Loucy (cell line): ENCODE results near the gene PPP4R2.

Source experiments
- H2AFZ ChIP-seq: fragments of 200-600 bp; sonication (generic); 2 replicates; pipeline ENCODE4 v1.6.0; 2016; ENCODE audit warnings: antibody characterized with exemption, mild to moderate bottlenecking, low read length, moderate library complexity
- H3F3A ChIP-seq: fragments of 200-600 bp; 2 replicates; pipeline ENCODE4 v1.6.0; 2016; ENCODE audit warnings: antibody characterized with exemption, low read depth, mild to moderate bottlenecking
- H3K27me3 ChIP-seq: fragments of 200-600 bp; sonication (generic); 2 replicates; pipeline ENCODE4 v1.6.1; 2014; ENCODE audit warnings: low read length, mild to moderate bottlenecking; ENCODE audit not compliant: insufficient read depth, poor library complexity, severe bottlenecking
- H3K36me3 ChIP-seq: fragments of 200-600 bp; sonication (generic); 2 replicates; pipeline ENCODE4 v1.6.1; 2016; ENCODE audit warnings: low read length; ENCODE audit not compliant: insufficient read depth
- H3K4me1 ChIP-seq: fragments of 200-600 bp; sonication (generic); 2 replicates; pipeline ENCODE4 v1.5.1; 2014; ENCODE audit warnings: low read length, mild to moderate bottlenecking; ENCODE audit not compliant: insufficient read depth, poor library complexity, severe bottlenecking
- H3K4me2 ChIP-seq: fragments of 200-600 bp; sonication (generic); 2 replicates; pipeline ENCODE4 v1.6.0; 2014; ENCODE audit warnings: antibody characterized with exemption, low read length, low read depth, mild to moderate bottlenecking; ENCODE audit not compliant: poor library complexity, severe bottlenecking
- H3K4me3 ChIP-seq: fragments of 200-600 bp; sonication (generic); 2 replicates; pipeline ENCODE4 v1.5.1; 2014; ENCODE audit warnings: low read length, mild to moderate bottlenecking, mixed read lengths; ENCODE audit not compliant: poor library complexity, severe bottlenecking
- H3K79me2 ChIP-seq: fragments of 200-600 bp; sonication (generic); 2 replicates; pipeline ENCODE4 v1.6.1; 2014; ENCODE audit warnings: low read length; ENCODE audit not compliant: insufficient read depth
- H3K9ac ChIP-seq: fragments of 200-600 bp; sonication (generic); 2 replicates; pipeline ENCODE4 v1.6.0; 2014; ENCODE audit warnings: mild to moderate bottlenecking, low read depth, low read length, moderate library complexity; ENCODE audit not compliant: poor library complexity, severe bottlenecking
- H3K9me2 ChIP-seq: fragments of 200-600 bp; sonication (generic); replicated peaks from 2 replicates; pipeline ENCODE4 v1.6.1; 2016; ENCODE audit warnings: low read depth, low read length, mixed read lengths
- H3K9me3 ChIP-seq: fragments of 200-600 bp; sonication (generic); 2 replicates; pipeline ENCODE4 v1.6.1; 2014; ENCODE audit warnings: mild to moderate bottlenecking, antibody characterized with exemption, low read length, low read depth; ENCODE audit not compliant: insufficient read depth
- H4K20me1 ChIP-seq: fragments of 200-600 bp; sonication (generic); 2 replicates; pipeline ENCODE4 v1.6.0; 2014; ENCODE audit warnings: antibody characterized with exemption, low read length, mild to moderate bottlenecking; ENCODE audit not compliant: insufficient read depth, poor library complexity, severe bottlenecking
- CTCF ChIP-seq: fragments of 200-600 bp; sonication (generic); conservative IDR thresholded peaks from 2 replicates; pipeline ENCODE4 v1.5.1; 2014; ENCODE audit warnings: mild to moderate bottlenecking, antibody characterized with exemption, low read length
- EZH2phosphoT487 ChIP-seq: fragments of 200-600 bp; IDR thresholded peaks from 2 replicates; pipeline ENCODE4 v1.6.1; 2018; ENCODE audit warnings: antibody characterized with exemption, mild to moderate bottlenecking, moderate library complexity, borderline replicate concordance

The PPP4R2 gene

GRCh38 chr3:73107215-73107614 is 110.6 kb downstream of the PPP4R2 start:
- H3K9me3 ChIP-seq = no peaks in the 10 kb centered on the region
- no peak overlapping the region for H2AFZ ChIP-seq
- H3K9ac ChIP-seq = no peak overlapping the region
- no peak overlapping the region for H3K4me3 ChIP-seq
- H3K9me2 ChIP-seq = no peaks in the 10 kb centered on the region
- TF ChIP-seq EZH2phosphoT487 = no peak
- TF ChIP-seq CTCF = no peak
- no peaks in the 10 kb centered on the region for H3K27me3 ChIP-seq
- H3K4me2 ChIP-seq = no peak overlapping the region
- H3K36me3 ChIP-seq = no peaks in the 10 kb centered on the region
- no peaks in the 10 kb centered on the region for H3K4me1 ChIP-seq
- H3F3A ChIP-seq = no peaks in the 10 kb centered on the region
- no peaks in the 10 kb centered on the region for H3K79me2 ChIP-seq
- no peaks in the 10 kb centered on the region for H4K20me1 ChIP-seq

GRCh38 chr3:73107676-73108187 is 111.1 kb downstream of the PPP4R2 start:
- Histone ChIP-seq H3K9me3 (no peaks in the 10 kb centered on the region), H3K4me2 (no peak overlapping the region), H2AFZ (no peak overlapping the region), H3K27me3 (no peaks in the 10 kb centered on the region), H3K9ac (no peak overlapping the region), H3F3A (no peaks in the 10 kb centered on the region), H3K4me1 (no peaks in the 10 kb centered on the region), H3K79me2 (no peaks in the 10 kb centered on the region), H3K4me3 (no peak overlapping the region), H3K9me2 (no peaks in the 10 kb centered on the region), H3K36me3 (no peaks in the 10 kb centered on the region), H4K20me1 (no peaks in the 10 kb centered on the region)
- TF ChIP-seq EZH2phosphoT487 (no peak), CTCF (no peak)

DNA sequence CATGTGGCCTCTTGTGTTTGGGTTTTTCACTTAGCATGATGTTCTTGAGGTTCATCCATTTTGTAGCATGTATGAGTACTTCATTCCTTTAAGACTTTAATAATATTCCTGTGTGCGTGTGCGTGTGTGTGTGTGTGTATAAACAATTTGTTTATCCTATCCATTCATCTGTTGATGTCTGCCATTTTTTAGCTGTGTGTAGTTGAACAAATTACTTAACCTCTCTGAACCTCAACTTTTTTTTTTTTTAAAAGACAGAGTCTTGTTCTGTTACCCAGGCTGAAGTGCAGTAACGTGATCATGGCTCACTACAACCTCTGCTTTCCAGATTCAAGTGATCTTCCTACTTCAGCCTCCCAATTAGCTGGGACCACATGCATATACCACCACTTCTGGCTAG is 112.1 kb downstream of the PPP4R2 start:
- no peaks in the 10 kb centered on the region for H3K9me3 ChIP-seq
- H3K4me2 ChIP-seq = no peak overlapping the region
- H3F3A ChIP-seq = no peaks in the 10 kb centered on the region
- no peak overlapping the region for H3K4me3 ChIP-seq
- H3K9ac ChIP-seq = no peak overlapping the region
- TF ChIP-seq EZH2phosphoT487 (no peak), CTCF (no peak)
- no peaks in the 10 kb centered on the region for H4K20me1 ChIP-seq
- no peaks in the 10 kb centered on the region for H3K4me1 ChIP-seq
- no peaks in the 10 kb centered on the region for H3K27me3 ChIP-seq
- no peaks in the 10 kb centered on the region for H3K9me2 ChIP-seq
- H2AFZ ChIP-seq = no peak overlapping the region
- H3K79me2 ChIP-seq = no peaks in the 10 kb centered on the region
- no peaks in the 10 kb centered on the region for H3K36me3 ChIP-seq
